Epidermal melanocyte (primary cell): ENCODE results near the gene ZNF784.
A peak's percentile ranks its signal among the peaks of the same experiment; 100 is the strongest.

Experiments
- DNase-seq: peaks from one replicate; pipeline ENCODE4 v3.0.0; 2011; ENCODE audit warnings: low spot score; ENCODE audit not compliant: insufficient read length

ZNF784 gene

GRCh38 chr19:55624109-55625003 is at the start of gene ZNF784:
Gene ZNF784 (minus strand): TSS chr19:55624566. CDS start chr19:55624561, 5 bp downstream.
- peak; percentile 96 for DNase-seq

- no peak for DNase-seq
These were observed 49.5 kb upstream of the ZNF784 start for GRCh38 chr19:55673889-55674288.

- no peak for DNase-seq
These were observed 49.1 kb upstream of the ZNF784 start for GRCh38 chr19:55673465-55673864.

- DNase-seq, result no peak
These were observed 48.1 kb upstream of the ZNF784 start for GRCh38 chr19:55672418-55672817.

GRCh38 chr19:55671054-55671378 is 46.6 kb upstream of the ZNF784 start:
- no peak for DNase-seq

- no peak for DNase-seq
These were observed 46.1 kb upstream of the ZNF784 start for GRCh38 chr19:55670280-55671053.

- no peak for DNase-seq
These were observed 45.3 kb upstream of the ZNF784 start for GRCh38 chr19:55669418-55670279.

- no peak for DNase-seq
These were observed 44.4 kb upstream of the ZNF784 start for GRCh38 chr19:55668603-55669348.

GRCh38 chr19:55667958-55668357 is 43.6 kb upstream of the ZNF784 start:
- no peak for DNase-seq

- no peak for DNase-seq
These were observed 43.1 kb upstream of the ZNF784 start for GRCh38 chr19:55667511-55667910.

- DNase-seq, result no peak
These were observed 42.6 kb upstream of the ZNF784 start for GRCh38 chr19:55667006-55667381.

- DNase-seq, result no peak
These were observed 42.1 kb upstream of the ZNF784 start for GRCh38 chr19:55666343-55667005.

- no peak for DNase-seq
These were observed 39.6 kb upstream of the ZNF784 start for GRCh38 chr19:55663846-55664536.

- no peak for DNase-seq
These were observed 37.5 kb upstream of the ZNF784 start for GRCh38 chr19:55661826-55662225.

GRCh38 chr19:55660991-55661390 is 36.6 kb upstream of the ZNF784 start:
- no peak for DNase-seq

- DNase-seq, result no peak
These were observed 36.0 kb upstream of the ZNF784 start for GRCh38 chr19:55660404-55660803.

- no peak for DNase-seq
These were observed 35.5 kb upstream of the ZNF784 start for GRCh38 chr19:55659822-55660221.

GRCh38 chr19:55658846-55659459 is 34.6 kb upstream of the ZNF784 start:
- no peak for DNase-seq

GRCh38 chr19:55656988-55657747 is 32.8 kb upstream of the ZNF784 start:
- no peak for DNase-seq
